ENCODE measurements around the gene CNNM2.

- TF ChIP-seq POLR2A (IDR thresholded peaks at IDR 0.05): no peak
- no peak for TF ChIP-seq CTCF (IDR thresholded peaks at IDR 0.05)
Measured at GRCh38 chr10:103082683-103083082, 164.6 kb downstream of the CNNM2 start.
